RCC 7860 (cell line): ENCODE data around the gene PRDM5.

ENCODE experiments used
- DNase-seq: peaks from one replicate; pipeline ENCODE4 v3.0.0-alpha.2; 2015; ENCODE audit warnings: low spot score
- FAIRE-seq: peaks from 2 replicates; lab custom pipeline; 2012; peaks lifted over from hg19 to GRCh38; lab: Jason Lieb, UNC

The PRDM5 gene

GRCh38 chr4:120915336-120915735 is 7.2 kb downstream of the PRDM5 start:
- FAIRE-seq (no peak), DNase-seq (no peak)

GRCh38 chr4:120903419-120903818 is 19.1 kb downstream of the PRDM5 start:
- DNase-seq, result no peak
- no peak for FAIRE-seq

- FAIRE-seq, result no peak
- DNase-seq, result no peak
These were observed 19.6 kb downstream of the PRDM5 start for GRCh38 chr4:120902925-120903324.

GRCh38 chr4:120901731-120902130 is 20.8 kb downstream of the PRDM5 start:
- DNase-seq (no peak), FAIRE-seq (no peak)

- DNase-seq, result no peak
- no peak for FAIRE-seq
These were observed 24.4 kb downstream of the PRDM5 start for GRCh38 chr4:120897981-120898719.

- FAIRE-seq, result no peak
- DNase-seq, result no peak
These were observed 27.0 kb downstream of the PRDM5 start for GRCh38 chr4:120895554-120895953.

- no peak for DNase-seq
- FAIRE-seq, result no peak
These were observed 29.2 kb downstream of the PRDM5 start for GRCh38 chr4:120893314-120893713.

GRCh38 chr4:120886191-120886590 is 36.3 kb downstream of the PRDM5 start:
- DNase-seq (no peak), FAIRE-seq (no peak)

- FAIRE-seq (no peak), DNase-seq (no peak)
These were observed 40.7 kb downstream of the PRDM5 start for GRCh38 chr4:120881846-120882245.

GRCh38 chr4:120881351-120881750 is 41.2 kb downstream of the PRDM5 start:
- no peak for FAIRE-seq
- no peak for DNase-seq

- FAIRE-seq (no peak), DNase-seq (no peak)
These were observed 45.5 kb downstream of the PRDM5 start for GRCh38 chr4:120877021-120877420.

- FAIRE-seq, result no peak
- DNase-seq, result no peak
These were observed 47.4 kb downstream of the PRDM5 start for GRCh38 chr4:120874792-120875774.

GRCh38 chr4:120873554-120873953 is 49.0 kb downstream of the PRDM5 start:
- no peak for DNase-seq
- no peak for FAIRE-seq

GRCh38 chr4:120871173-120871572 is 51.4 kb downstream of the PRDM5 start:
- FAIRE-seq (no peak), DNase-seq (no peak)

GRCh38 chr4:120870279-120870673 is 52.2 kb downstream of the PRDM5 start:
- no peak for DNase-seq
- no peak for FAIRE-seq

- DNase-seq (no peak), FAIRE-seq (no peak)
These were observed 52.8 kb downstream of the PRDM5 start for GRCh38 chr4:120869613-120870278.

- no peak for FAIRE-seq
- no peak for DNase-seq
These were observed 55.0 kb downstream of the PRDM5 start for GRCh38 chr4:120867506-120867905.

GRCh38 chr4:120865985-120866384 is 56.5 kb downstream of the PRDM5 start:
- DNase-seq, result no peak
- FAIRE-seq, result no peak

- FAIRE-seq (no peak), DNase-seq (no peak)
These were observed 57.6 kb downstream of the PRDM5 start for GRCh38 chr4:120864969-120865368.

GRCh38 chr4:120862432-120862831 is 60.1 kb downstream of the PRDM5 start:
- DNase-seq, result no peak
- FAIRE-seq, result no peak

GRCh38 chr4:120861852-120862251 is 60.7 kb downstream of the PRDM5 start:
- DNase-seq (no peak), FAIRE-seq (no peak)
